GM21423 (cell line): ENCODE results near the gene ACIN1.
"Not testable (repeated sequence)": the region's sequence is repeated elsewhere in the genome, so short reads cannot be mapped to it uniquely, and the experiment has no call there.

Experiments used
- ATAC-seq: cut with Tn5 transposase; IDR thresholded peaks from one replicate; pipeline ENCODE4 v1.9.1; 2021; ENCODE audit warnings: mild to moderate bottlenecking, moderate library complexity; ENCODE audit not compliant: unreplicated experiment

Gene ACIN1

GRCh38 chr14:23108169-23108568 is 13.2 kb upstream of the ACIN1 start:
- not testable (repeated sequence) for ATAC-seq

GRCh38 chr14:23107620-23108019 is 12.7 kb upstream of the ACIN1 start:
- not testable (repeated sequence) for ATAC-seq

GRCh38 chr14:23106747-23107045 is 11.8 kb upstream of the ACIN1 start:
- no peak for ATAC-seq

- ATAC-seq, result no peak
These were observed 10.4 kb upstream of the ACIN1 start for GRCh38 chr14:23105348-23105824.

GRCh38 chr14:23104591-23105347 is 9.8 kb upstream of the ACIN1 start, which contains the start of gene CIROP:
Gene CIROP (minus strand): TSS chr14:23104989. CDS start chr14:23104920, 69 bp downstream.
- ATAC-seq, result no peak

- no peak for ATAC-seq
These were observed 9.2 kb upstream of the ACIN1 start for GRCh38 chr14:23104070-23104590.

GRCh38 chr14:23103581-23103980 is 8.6 kb upstream of the ACIN1 start:
- ATAC-seq, result no peak

GRCh38 chr14:23102801-23103200 is 7.9 kb upstream of the ACIN1 start:
- ATAC-seq, result no peak

GRCh38 chr14:23101986-23102625 is 7.2 kb upstream of the ACIN1 start:
- no peak for ATAC-seq

- ATAC-seq, result no peak
These were observed 6.5 kb upstream of the ACIN1 start for GRCh38 chr14:23101213-23101970.

GRCh38 chr14:23099212-23099861 is 4.4 kb upstream of the ACIN1 start:
- no peak for ATAC-seq

GRCh38 chr14:23097786-23098185 is 2.9 kb upstream of the ACIN1 start:
- no peak for ATAC-seq

GRCh38 chr14:23095196-23096108 is 516 bp upstream of the ACIN1 start, which contains the start of gene C14orf119:
Gene C14orf119 (plus strand): TSS chr14:23095505. CDS start chr14:23097659, 2,154 bp downstream.
- ATAC-seq, result peak; percentile 91

- no peak for ATAC-seq
These were observed 808 bp downstream of the ACIN1 start for GRCh38 chr14:23093991-23094665.

GRCh38 chr14:23093526-23093925 is 1.4 kb downstream of the ACIN1 start:
- ATAC-seq, result no peak

GRCh38 chr14:23093104-23093503 is 1.8 kb downstream of the ACIN1 start:
- no peak for ATAC-seq

- ATAC-seq, result no peak
These were observed 3.4 kb downstream of the ACIN1 start for GRCh38 chr14:23091294-23092225.

- ATAC-seq, result no peak
These were observed 4.7 kb downstream of the ACIN1 start for GRCh38 chr14:23090254-23090636.
